SK-N-SH treated with all-trans-retinoic acid at 6 μM for 48 hours (cell line): ENCODE results near the gene CHAF1A.

Experiments used
- ATAC-seq: fragments of 200-7000 bp; cut with Tn5 transposase; 3 replicates; pipeline ENCODE4 v1.9.1; 2020; ENCODE audit warnings: mild to moderate bottlenecking, moderate library complexity
- ARNTL ChIP-seq: fragments of 450-650 bp; formaldehyde crosslinking; IDR thresholded peaks from 2 replicates; pipeline ENCODE4 v1.5.0; 2020; ENCODE audit warnings: low read depth, mild to moderate bottlenecking, moderate library complexity, borderline replicate concordance
- CSDC2 ChIP-seq: fragments of 250-450 bp; sonication (Bioruptor Pico); IDR thresholded peaks from 2 replicates; pipeline ENCODE4 v1.5.0; 2020; ENCODE audit warnings: mild to moderate bottlenecking, moderate library complexity
- CSRNP3 ChIP-seq: fragments of 250-450 bp; sonication (Bioruptor Pico); IDR thresholded peaks from 2 replicates; pipeline ENCODE4 v1.5.1; 2021; ENCODE audit warnings: mild to moderate bottlenecking, moderate library complexity
- ESRRG ChIP-seq: fragments of 250-450 bp; sonication (Bioruptor Pico); IDR thresholded peaks from 2 replicates; pipeline ENCODE4 v1.6.1; 2021; ENCODE audit warnings: mild to moderate bottlenecking
- GLIS3 ChIP-seq: fragments of 250-450 bp; sonication (Bioruptor Pico); IDR thresholded peaks from 2 replicates; pipeline ENCODE4 v1.5.0; 2020; ENCODE audit warnings: mild to moderate bottlenecking, moderate library complexity
- ISL1 ChIP-seq: fragments of 250-450 bp; sonication (Bioruptor Pico); IDR thresholded peaks from 2 replicates; pipeline ENCODE4 v2.1.2; 2022; ENCODE audit warnings: mild to moderate bottlenecking, moderate library complexity
- OSR1 ChIP-seq: fragments of 250-450 bp; sonication (Bioruptor Pico); IDR thresholded peaks from 2 replicates; pipeline ENCODE4 v1.8.0; 2022; ENCODE audit warnings: moderate library complexity, mild to moderate bottlenecking, inconsistent platforms
- PATZ1 ChIP-seq: fragments of 250-450 bp; sonication (Bioruptor Pico); IDR thresholded peaks from 2 replicates; pipeline ENCODE4 v1.8.0; 2020; ENCODE audit warnings: mild to moderate bottlenecking, moderate library complexity, borderline replicate concordance
- POU6F1 ChIP-seq: fragments of 250-450 bp; sonication (Bioruptor Pico); IDR thresholded peaks from 2 replicates; pipeline ENCODE4 v1.8.0; 2021; ENCODE audit warnings: low read depth, mild to moderate bottlenecking, moderate library complexity, borderline replicate concordance
- PPARA ChIP-seq: fragments of 250-450 bp; sonication (Bioruptor Pico); IDR thresholded peaks from 2 replicates; pipeline ENCODE4 v1.5.0; 2020; ENCODE audit warnings: mild to moderate bottlenecking, borderline replicate concordance
- RARB ChIP-seq: fragments of 250-450 bp; sonication (Bioruptor Pico); IDR thresholded peaks from 2 replicates; pipeline ENCODE4 v1.8.0; 2021; ENCODE audit warnings: mild to moderate bottlenecking, moderate library complexity
- TCF4 ChIP-seq: fragments of 250-450 bp; sonication (Bioruptor Pico); IDR thresholded peaks from 2 replicates; pipeline ENCODE4 v1.8.0; 2021; ENCODE audit warnings: mild to moderate bottlenecking, moderate library complexity, borderline replicate concordance
- TSHZ2 ChIP-seq: fragments of 250-450 bp; sonication (Bioruptor Pico); IDR thresholded peaks from 2 replicates; pipeline ENCODE4 v1.5.0; 2020; ENCODE audit warnings: mild to moderate bottlenecking, moderate library complexity
- ZC3H10 ChIP-seq: fragments of 250-450 bp; sonication (Bioruptor Pico); IDR thresholded peaks from 2 replicates; pipeline ENCODE4 v1.5.1; 2021; ENCODE audit warnings: mild to moderate bottlenecking, moderate library complexity
- ZFP3 ChIP-seq: fragments of 250-450 bp; sonication (Bioruptor Pico); IDR thresholded peaks from 2 replicates; pipeline ENCODE4 v1.5.0; 2020; ENCODE audit warnings: mild to moderate bottlenecking, moderate library complexity
- ZNF70 ChIP-seq: fragments of 450-650 bp; formaldehyde crosslinking; IDR thresholded peaks from 2 replicates; pipeline ENCODE4 v1.5.0; 2020; ENCODE audit warnings: mild to moderate bottlenecking, moderate library complexity

Gene CHAF1A

GRCh38 chr19:4448147-4448985 lies 45.9 kb downstream of the CHAF1A start:
- no peak for ATAC-seq
- no peak for TF ChIP-seq POU6F1 (CRISPR knock-in tag)
- TF ChIP-seq CSRNP3 (CRISPR knock-in tag), result no peak
- TF ChIP-seq, all 23 proteins: peak for 0

- TF ChIP-seq ESRRG (no peak), ZFP3 (CRISPR knock-in tag) (no peak), TSHZ2 (CRISPR knock-in tag) (no peak), ZNF70 (CRISPR knock-in tag) (no peak), CSRNP3 (CRISPR knock-in tag) (no peak), PATZ1 (CRISPR knock-in tag) (no peak), RARB (CRISPR knock-in tag) (no peak), TCF4 (CRISPR knock-in tag) (no peak), ARNTL (CRISPR knock-in tag) (no peak)
- TF ChIP-seq, all 23 proteins: peak for 0
- no peak for ATAC-seq
These were observed 46.7 kb downstream of the CHAF1A start for GRCh38 chr19:4449022-4449638.

GRCh38 chr19:4449639-4450028 lies 47.2 kb downstream of the CHAF1A start:
- TF ChIP-seq ARNTL (CRISPR knock-in tag) (no peak), ISL1 (CRISPR knock-in tag) (no peak), CSDC2 (no peak), OSR1 (CRISPR knock-in tag) (no peak), PPARA (CRISPR knock-in tag) (no peak)
- no peak for ATAC-seq

GRCh38 chr19:4452230-4452990 lies 50.0 kb downstream of the CHAF1A start:
- no peak for ATAC-seq
- no peak for TF ChIP-seq TCF4 (CRISPR knock-in tag)
- no peak for TF ChIP-seq GLIS3
- no peak for TF ChIP-seq CSDC2
- no peak for TF ChIP-seq ZC3H10
- no peak for TF ChIP-seq ESRRG
- TF ChIP-seq ARNTL (CRISPR knock-in tag), result no peak
